Astrocyte (in vitro differentiated cells and primary cell): Measurements from ENCODE around the gene HYAL2. TPM values are rescaled to one million over a fixed set of nuclear protein-coding genes. Genes with fewer than 3 reads are reported as not detected.

ENCODE experiments used
- DNase-seq: peaks from one replicate; pipeline ENCODE4 v3.0.0-alpha.2; 2010; ENCODE audit warnings: low read depth
- FAIRE-seq: peaks from 2 replicates; lab custom pipeline; 2011; peaks lifted over from hg19 to GRCh38; lab: Jason Lieb, UNC
- H2AFZ ChIP-seq: 2 replicates; pipeline ENCODE4 v1.6.0; 2012; ENCODE audit warnings: low read depth, low read length, inconsistent platforms
- H3K27ac ChIP-seq: 2 replicates; pipeline ENCODE4 v1.5.1; 2011; ENCODE audit warnings: low read depth, low read length, inconsistent platforms
- H3K27me3 ChIP-seq: 2 replicates; pipeline ENCODE4 v1.6.0; 2011; ENCODE audit warnings: low read length, inconsistent platforms; ENCODE audit not compliant: insufficient read depth
- H3K36me3 ChIP-seq: 2 replicates; pipeline ENCODE4 v1.5.1; 2011; ENCODE audit warnings: low read length, inconsistent platforms; ENCODE audit not compliant: insufficient read depth
- H3K4me1 ChIP-seq: 2 replicates; pipeline ENCODE4 v1.5.1; 2011; ENCODE audit warnings: low read length, inconsistent platforms; ENCODE audit not compliant: insufficient read depth
- H3K4me2 ChIP-seq: 2 replicates; pipeline ENCODE4 v1.6.0; 2012; ENCODE audit warnings: low read length, inconsistent platforms
- H3K4me3 ChIP-seq: 2 replicates; pipeline ENCODE4 v1.5.1; 2011; ENCODE audit warnings: low read depth, mild to moderate bottlenecking, low read length, inconsistent platforms; ENCODE audit not compliant: insufficient read depth
- H3K79me2 ChIP-seq: 2 replicates; pipeline ENCODE4 v1.6.0; 2012; ENCODE audit warnings: mild to moderate bottlenecking, low read length, inconsistent platforms; ENCODE audit not compliant: insufficient read depth
- H3K9ac ChIP-seq: 2 replicates; pipeline ENCODE4 v1.6.0; 2012; ENCODE audit warnings: mild to moderate bottlenecking, low read length, inconsistent platforms
- H3K9me3 ChIP-seq: 2 replicates; pipeline ENCODE4 v1.5.1; 2012; ENCODE audit warnings: low read depth, mild to moderate bottlenecking, low read length, inconsistent platforms; ENCODE audit not compliant: insufficient read depth
- H4K20me1 ChIP-seq: 2 replicates; pipeline ENCODE4 v1.6.0; 2012; ENCODE audit warnings: low read length, inconsistent platforms; ENCODE audit not compliant: insufficient read depth
- H3K27ac Mint-ChIP-seq: one replicate; pipeline ENCODE4 v1.8.0; 2021; ENCODE audit warnings: mild to moderate bottlenecking, mixed read lengths; ENCODE audit not compliant: unreplicated experiment
- H3K27me3 Mint-ChIP-seq: one replicate; pipeline ENCODE4 v1.8.0; 2021; ENCODE audit warnings: low read depth, mixed read lengths; ENCODE audit not compliant: unreplicated experiment
- H3K36me3 Mint-ChIP-seq: one replicate; pipeline ENCODE4 v1.8.0; 2021; ENCODE audit warnings: low read depth, mixed read lengths; ENCODE audit not compliant: unreplicated experiment
- H3K4me1 Mint-ChIP-seq: one replicate; pipeline ENCODE4 v1.8.0; 2021; ENCODE audit warnings: low read depth, mixed read lengths; ENCODE audit not compliant: unreplicated experiment
- H3K4me3 Mint-ChIP-seq: one replicate; pipeline ENCODE4 v1.8.0; 2021; ENCODE audit warnings: mild to moderate bottlenecking, moderate library complexity, mixed read lengths; ENCODE audit not compliant: unreplicated experiment
- H3K9me3 Mint-ChIP-seq: one replicate; pipeline ENCODE4 v1.8.0; 2021; ENCODE audit warnings: mild to moderate bottlenecking, mixed read lengths; ENCODE audit not compliant: unreplicated experiment
- CTCF ChIP-seq: IDR thresholded peaks from 2 replicates; pipeline ENCODE4 v1.5.1; 2011; ENCODE audit warnings: low read depth, mild to moderate bottlenecking, inconsistent platforms, low read length, moderate library complexity; ENCODE audit not compliant: insufficient read depth
- EZH2 ChIP-seq: IDR thresholded peaks from 2 replicates; pipeline ENCODE4 v1.6.1; 2012; ENCODE audit warnings: mild to moderate bottlenecking, low read length, inconsistent platforms; ENCODE audit not compliant: insufficient read depth
- total RNA-seq: library from RNA; stranded (reverse); gene quantifications from 2 replicates; pipeline ENCODE4 v1.2.1, GENCODE V29; 2021

HYAL2 gene
- total RNA-seq, 1 donor from 2014 or later = 42.9 TPM

GRCh38 chr3:50342813-50343633 lies 20.5 kb upstream of the HYAL2 start:
- H3K9ac ChIP-seq = no peak overlapping the region
- TF ChIP-seq EZH2 (no peak), CTCF (no peak)
- peaks cover 18% of the 10 kb centered on the region for H3K4me1 ChIP-seq
- no peak overlapping the region for H2AFZ ChIP-seq
- H3K36me3 Mint-ChIP-seq = no peaks in the 10 kb centered on the region
- H3K27ac Mint-ChIP-seq = no peak overlapping the region
- peaks cover 36% of the 10 kb centered on the region for H3K27me3 Mint-ChIP-seq
- H3K27me3 ChIP-seq = no peaks in the 10 kb centered on the region
- H3K36me3 ChIP-seq = no peaks in the 10 kb centered on the region
- no peak for FAIRE-seq
- peaks cover 6% of the 10 kb centered on the region for H3K9me3 Mint-ChIP-seq
- DNase-seq = no peak
- no peaks in the 10 kb centered on the region for H3K9me3 ChIP-seq
- H3K4me1 Mint-ChIP-seq = peaks cover 9% of the 10 kb centered on the region
- no peak overlapping the region for H3K4me3 ChIP-seq
- H3K4me2 ChIP-seq = no peak overlapping the region
- peaks cover 4% of the 10 kb centered on the region for H4K20me1 ChIP-seq
- H3K27ac ChIP-seq = no peak overlapping the region
- no peak overlapping the region for H3K4me3 Mint-ChIP-seq
- H3K79me2 ChIP-seq = no peaks in the 10 kb centered on the region

GRCh38 chr3:50341996-50342650 lies 19.6 kb upstream of the HYAL2 start:
- Mint-ChIP-seq H3K4me3 (no peak overlapping the region), H3K4me1 (peaks cover 10% of the 10 kb centered on the region)

More at GRCh38 chr3:50341996-50342650, 19.6 kb upstream of the HYAL2 start:
- no peak overlapping the region for H3K9ac ChIP-seq
- no peak overlapping the region for H3K4me3 ChIP-seq
- no peaks in the 10 kb centered on the region for H3K9me3 ChIP-seq
- peaks cover 24% of the 10 kb centered on the region for H3K4me1 ChIP-seq
- H3K36me3 Mint-ChIP-seq = no peaks in the 10 kb centered on the region
- H3K27ac ChIP-seq = no peak overlapping the region
- no peaks in the 10 kb centered on the region for H3K36me3 ChIP-seq
- no peaks in the 10 kb centered on the region for H4K20me1 ChIP-seq
- H3K27ac Mint-ChIP-seq = no peak overlapping the region
- H3K9me3 Mint-ChIP-seq = peaks cover 6% of the 10 kb centered on the region
- H3K4me2 ChIP-seq = no peak overlapping the region
- no peaks in the 10 kb centered on the region for H3K79me2 ChIP-seq
- no peak for DNase-seq
- TF ChIP-seq CTCF (no peak), EZH2 (no peak)
- FAIRE-seq = no peak
- no peak overlapping the region for H2AFZ ChIP-seq
- no peaks in the 10 kb centered on the region for H3K27me3 ChIP-seq
- peaks cover 36% of the 10 kb centered on the region for H3K27me3 Mint-ChIP-seq
